ENCODE measurements around the gene NSMCE3.

Gene NSMCE3

DNA sequence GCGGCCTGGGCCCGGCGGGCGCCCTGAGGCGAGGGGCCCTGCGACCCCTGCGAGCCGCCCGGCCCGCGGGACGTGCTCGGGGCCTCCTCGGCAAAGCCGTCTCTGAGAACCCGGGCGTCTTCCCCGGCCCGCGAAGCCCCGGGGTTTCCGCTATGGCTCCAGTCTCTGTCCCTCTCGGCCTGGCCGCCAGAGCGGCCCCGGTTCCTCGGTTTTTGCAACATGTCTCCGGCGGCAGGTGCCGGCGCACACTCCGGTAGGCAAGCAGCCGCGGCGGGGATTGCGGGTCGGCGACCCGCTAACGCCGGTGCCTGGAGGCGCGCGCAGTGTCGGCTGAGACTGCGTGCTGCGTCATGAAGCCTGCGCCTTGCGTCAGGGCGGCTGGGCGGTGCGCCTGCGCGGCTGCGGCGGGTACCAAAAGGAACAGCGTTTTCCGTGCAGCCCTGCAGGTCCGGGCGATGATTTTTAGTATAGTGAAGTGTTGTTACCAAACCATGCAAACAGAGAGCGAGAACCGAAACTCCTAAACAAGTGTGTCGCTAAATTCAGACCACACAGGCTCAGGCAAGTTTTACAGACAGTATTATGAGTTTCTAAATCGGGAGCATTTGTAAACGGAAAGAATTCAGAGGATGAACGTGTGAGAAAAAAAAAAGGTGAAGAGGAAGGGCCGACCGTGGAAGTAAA lies at the start of gene NSMCE3:
TSS of gene NSMCE3 (minus strand) at position 338 of the 684 bp plus-strand sequence. CDS start at position 221, 117 bp downstream.
- Histone ChIP-seq H3K27me3 (replicated peaks) (no peaks in the 10 kb centered on the region), H3K36me3 (replicated peaks) (no peaks in the 10 kb centered on the region), H3K27ac (peak within 1 kb of the TSS; percentile 90), H3K4me3 (ENCODE audit: low read depth, low read length) (peak within 1 kb of the TSS; percentile 80)
- TF ChIP-seq CTCF (IDR thresholded peaks at IDR 0.05; ENCODE audit: low read depth, low read length, missing control alignments), result no peak
- in situ Hi-C loops (cut with HindIII; ENCODE audit: low pct_ligation_motif_present, low sequenced_read_pairs), result no loop called here
- DNase-seq, result peak; percentile 80

- H3K4me3 ChIP-seq (ENCODE audit: low read depth, low read length), result no peak overlapping the region
- no peaks in the 10 kb centered on the region for H3K27me3 ChIP-seq (replicated peaks)
- TF ChIP-seq CTCF (IDR thresholded peaks at IDR 0.05; ENCODE audit: low read depth, low read length, missing control alignments), result no peak
- in situ Hi-C loops (cut with HindIII; ENCODE audit: low pct_ligation_motif_present, low sequenced_read_pairs), result no loop called here
- H3K36me3 ChIP-seq (replicated peaks), result no peaks in the 10 kb centered on the region
- DNase-seq, result no peak
- H3K27ac ChIP-seq, result no peak overlapping the region
These were observed 46.8 kb upstream of the NSMCE3 start for GRCh38 chr15:29316422-29316821.

- no peak for TF ChIP-seq CTCF (IDR thresholded peaks at IDR 0.05; ENCODE audit: low read depth, low read length, missing control alignments)
- Histone ChIP-seq H3K36me3 (replicated peaks) (no peaks in the 10 kb centered on the region), H3K27me3 (replicated peaks) (no peaks in the 10 kb centered on the region), H3K4me3 (ENCODE audit: low read depth, low read length) (no peak overlapping the region), H3K27ac (peak overlapping the region; percentile 11)
- in situ Hi-C loops (cut with HindIII; ENCODE audit: low pct_ligation_motif_present, low sequenced_read_pairs), result no loop called here
- peak; percentile 35 for DNase-seq
These were observed 42.8 kb upstream of the NSMCE3 start for GRCh38 chr15:29312387-29312786.

- Histone ChIP-seq H3K27me3 (replicated peaks) (no peaks in the 10 kb centered on the region), H3K27ac (peak overlapping the region; percentile 25), H3K36me3 (replicated peaks) (no peaks in the 10 kb centered on the region), H3K4me3 (ENCODE audit: low read depth, low read length) (no peak overlapping the region)
- no peak for TF ChIP-seq CTCF (IDR thresholded peaks at IDR 0.05; ENCODE audit: low read depth, low read length, missing control alignments)
- in situ Hi-C loops (cut with HindIII; ENCODE audit: low pct_ligation_motif_present, low sequenced_read_pairs), result no loop called here
- DNase-seq, result no peak
These were observed 42.1 kb upstream of the NSMCE3 start for GRCh38 chr15:29311696-29312095.

DNA sequence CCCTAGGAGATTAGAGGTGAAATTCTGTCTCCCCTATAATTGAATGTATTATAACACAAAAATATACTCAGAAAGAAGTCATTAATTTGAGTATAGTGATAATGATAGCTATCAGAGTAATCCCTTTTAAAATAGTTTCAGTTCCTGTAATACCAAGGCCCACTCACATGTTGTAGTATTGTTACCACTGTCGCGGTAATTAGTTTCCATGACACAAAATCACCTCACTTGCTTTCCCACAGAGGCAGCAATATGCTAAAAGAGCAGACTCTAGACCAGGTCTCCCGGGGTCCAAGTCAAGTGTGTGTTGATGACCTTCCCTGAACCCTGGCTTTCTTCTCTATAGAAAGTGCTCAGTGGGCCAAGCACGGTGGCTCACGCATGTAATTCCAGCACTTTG lies 39.5 kb upstream of the NSMCE3 start:
- Histone ChIP-seq H3K36me3 (replicated peaks) (no peaks in the 10 kb centered on the region), H3K27me3 (replicated peaks) (no peaks in the 10 kb centered on the region), H3K4me3 (ENCODE audit: low read depth, low read length) (no peak overlapping the region), H3K27ac (no peak overlapping the region)
- no peak for DNase-seq
- in situ Hi-C loops (cut with HindIII; ENCODE audit: low pct_ligation_motif_present, low sequenced_read_pairs), result no loop called here
- TF ChIP-seq CTCF (IDR thresholded peaks at IDR 0.05; ENCODE audit: low read depth, low read length, missing control alignments), result no peak

DNA sequence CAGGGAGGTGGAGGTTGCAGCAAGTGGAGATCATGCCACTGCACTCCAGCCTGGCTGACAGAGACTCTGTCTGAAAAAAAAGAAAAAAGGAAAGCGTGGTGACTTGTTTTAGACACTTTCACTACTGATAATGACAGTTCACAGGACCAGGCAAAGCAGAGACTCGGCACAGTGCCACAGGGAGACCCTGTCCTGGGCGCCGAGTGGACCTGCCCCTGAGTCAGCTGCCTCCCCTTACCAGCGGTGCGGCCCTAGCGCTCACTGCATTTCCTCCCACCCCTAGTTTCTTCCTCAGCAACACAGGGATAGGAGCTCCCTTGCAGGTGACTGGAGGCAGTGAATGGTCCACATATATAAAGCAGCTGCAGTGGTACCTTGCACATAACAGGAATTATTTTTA lies 38.7 kb upstream of the NSMCE3 start:
- H3K27ac ChIP-seq, result no peak overlapping the region
- H3K4me3 ChIP-seq (ENCODE audit: low read depth, low read length), result no peak overlapping the region
- DNase-seq, result no peak
- no peaks in the 10 kb centered on the region for H3K36me3 ChIP-seq (replicated peaks)
- in situ Hi-C loops (cut with HindIII; ENCODE audit: low pct_ligation_motif_present, low sequenced_read_pairs), result no loop called here
- TF ChIP-seq CTCF (IDR thresholded peaks at IDR 0.05; ENCODE audit: low read depth, low read length, missing control alignments), result no peak
- H3K27me3 ChIP-seq (replicated peaks), result no peaks in the 10 kb centered on the region

Measured in brain microvascular endothelial cell (primary cell).